ENCODE measurements around the gene PRCP.

- TF ChIP-seq ELF1 (IDR thresholded peaks at IDR 0.05): no peak
- TF ChIP-seq CTCF (IDR thresholded peaks at IDR 0.05): no peak
- no peak for TF ChIP-seq SIN3A (IDR thresholded peaks at IDR 0.05; ENCODE audit: borderline replicate concordance, low read depth, low read length)
- TF ChIP-seq, protein P1, sequence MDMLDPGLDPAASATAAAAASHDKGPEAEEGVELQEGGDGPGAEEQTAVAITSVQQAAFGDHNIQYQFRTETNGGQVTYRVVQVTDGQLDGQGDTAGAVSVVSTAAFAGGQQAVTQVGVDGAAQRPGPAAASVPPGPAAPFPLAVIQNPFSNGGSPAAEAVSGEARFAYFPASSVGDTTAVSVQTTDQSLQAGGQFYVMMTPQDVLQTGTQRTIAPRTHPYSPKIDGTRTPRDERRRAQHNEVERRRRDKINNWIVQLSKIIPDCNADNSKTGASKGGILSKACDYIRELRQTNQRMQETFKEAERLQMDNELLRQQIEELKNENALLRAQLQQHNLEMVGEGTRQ (IDR thresholded peaks at IDR 0.05; ENCODE audit: borderline replicate concordance, low read depth, low read length): no peak
- TF ChIP-seq PBX3 (IDR thresholded peaks at IDR 0.05): no peak
- TF ChIP-seq REST (IDR thresholded peaks at IDR 0.05; ENCODE audit: low read depth, low read length): no peak
- no peak for TF ChIP-seq RAD21 (IDR thresholded peaks at IDR 0.05; ENCODE audit: low read length)
- TF ChIP-seq EP300 (IDR thresholded peaks at IDR 0.05; ENCODE audit: borderline replicate concordance in 1 of 2, low read depth in 1 of 2, low read length in 1 of 2): no peak
- TF ChIP-seq NRF1 (IDR thresholded peaks at IDR 0.05; ENCODE audit: low read depth, low read length): no peak
- TF ChIP-seq POLR2AphosphoS5 (IDR thresholded peaks at IDR 0.05; ENCODE audit: low read depth, low read length): no peak
Measured at GRCh38 chr11:82775218-82775617, 125.0 kb downstream of the PRCP start.

All from SK-N-SH (cell line).